ENCODE results near the gene CDC42EP4. TPM values are rescaled to one million over a fixed set of nuclear protein-coding genes. Genes with fewer than 3 reads are reported as not detected.

CDC42EP4 gene
- total RNA-seq, 4 donors from 2014 or later: 54.9 to 75.6 (median 69.6) TPM

GRCh38 chr17:73340093-73340596, 28.3 kb upstream of the CDC42EP4 start:
- Histone ChIP-seq H3K4me1 (peaks cover 14 to 36% (median 22%) of the 10 kb centered on the region in 4 donors), H3K4me3 (no peak overlapping the region), H3K27ac (peak overlapping the region; percentile 53 to 88 (median 64)), H3K36me3 (no peaks in the 10 kb centered on the region), H3K27me3 (no peaks in the 10 kb centered on the region), H3K9me3 (no peaks in the 10 kb centered on the region)
- in situ Hi-C loops (cut with MboI; ENCODE audit: low pct_ligation_motif_present in 1 of 4, low pct_unique_long_range_greater_than_20kb in 1 of 4, low sequenced_read_pairs in 3 of 4) (no loop called here), intact Hi-C loops (cut with DNase I; ENCODE audit: low total_unique reads) (no loop called here)
- peak; percentile 32 for DNase-seq
- no peak for TF ChIP-seq EP300 (IDR thresholded peaks at IDR 0.05; ENCODE audit: low read depth)
- peak in 2 of 5 experiments; percentile 6 to 27 for TF ChIP-seq CTCF (IDR thresholded peaks at IDR 0.05)
- TF ChIP-seq POLR2A (IDR thresholded peaks at IDR 0.05): no peak
- TF ChIP-seq POLR2AphosphoS5 (IDR thresholded peaks at IDR 0.05): peak in 2 of 3 donors; percentile 8 to 27
- whole genome bisulfite sequencing, 2 donors (ENCODE audit: low coverage in 1 of 2): 64 to 70% methylated on average over 3 to 7 of the region's 7 CpGs

- in situ Hi-C loops (cut with MboI; ENCODE audit: low pct_ligation_motif_present in 1 of 4, low pct_unique_long_range_greater_than_20kb in 1 of 4, low sequenced_read_pairs in 3 of 4): no loop called here
These were observed 26.9 kb upstream of the CDC42EP4 start for GRCh38 chr17:73338566-73339197.

GRCh38 chr17:73338050-73338521, 26.3 kb upstream of the CDC42EP4 start:
- 72 to 90% methylated on average over 3 to 13 of the region's 13 CpGs for WGBS, 2 donors (ENCODE audit: low coverage in 1 of 2)
- in situ Hi-C loops (cut with MboI; ENCODE audit: low pct_ligation_motif_present in 1 of 4, low pct_unique_long_range_greater_than_20kb in 1 of 4, low sequenced_read_pairs in 3 of 4): no loop called here

More at GRCh38 chr17:73338566-73339197, 26.9 kb upstream of the CDC42EP4 start:
- TF ChIP-seq POLR2A (IDR thresholded peaks at IDR 0.05) (no peak), EP300 (IDR thresholded peaks at IDR 0.05; ENCODE audit: low read depth) (no peak), CTCF (IDR thresholded peaks at IDR 0.05) (no peak), POLR2AphosphoS5 (IDR thresholded peaks at IDR 0.05) (no peak)
- H3K27me3 ChIP-seq: no peaks in the 10 kb centered on the region
- WGBS, 2 donors (ENCODE audit: low coverage in 1 of 2): 81 to 87% methylated on average over 6 to 20 of the region's 22 CpGs
- H3K4me1 ChIP-seq: peaks cover 14 to 31% (median 20%) of the 10 kb centered on the region in 4 donors
- intact Hi-C loops (cut with DNase I; ENCODE audit: low total_unique reads): no loop called here
- no peak for DNase-seq
- no peaks in the 10 kb centered on the region for H3K9me3 ChIP-seq
- H3K4me3 ChIP-seq: no peak overlapping the region
- H3K36me3 ChIP-seq: no peaks in the 10 kb centered on the region
- peak overlapping the region; percentile 45 to 77 (median 64) for H3K27ac ChIP-seq

GRCh38 chr17:73337330-73337710, 25.5 kb upstream of the CDC42EP4 start:
- peaks cover 2 to 18% (median 10%) of the 10 kb centered on the region in 4 donors for H3K4me1 ChIP-seq
- in situ Hi-C loops (cut with MboI; ENCODE audit: low pct_ligation_motif_present in 1 of 4, low pct_unique_long_range_greater_than_20kb in 1 of 4, low sequenced_read_pairs in 3 of 4): no loop called here
- DNase-seq: no peak
- no peak for TF ChIP-seq POLR2AphosphoS5 (IDR thresholded peaks at IDR 0.05)
- no peak for TF ChIP-seq EP300 (IDR thresholded peaks at IDR 0.05; ENCODE audit: low read depth)
- TF ChIP-seq POLR2A (IDR thresholded peaks at IDR 0.05): no peak
- TF ChIP-seq CTCF (IDR thresholded peaks at IDR 0.05): no peak
- 61 to 70% methylated on average over 2 to 4 of the region's 4 CpGs for WGBS, 2 donors (ENCODE audit: low coverage in 1 of 2)
- peak overlapping the region in 2 of 4 donors; percentile 45 to 77 for H3K27ac ChIP-seq
- no peaks in the 10 kb centered on the region for H3K9me3 ChIP-seq
- no peaks in the 10 kb centered on the region for H3K36me3 ChIP-seq
- intact Hi-C loops (cut with DNase I; ENCODE audit: low total_unique reads): no loop called here
- H3K27me3 ChIP-seq: no peaks in the 10 kb centered on the region
- H3K4me3 ChIP-seq: no peak overlapping the region

More at GRCh38 chr17:73338050-73338521, 26.3 kb upstream of the CDC42EP4 start:
- intact Hi-C loops (cut with DNase I; ENCODE audit: low total_unique reads): no loop called here
- Histone ChIP-seq H3K4me3 (no peak overlapping the region), H3K27me3 (no peaks in the 10 kb centered on the region), H3K9me3 (no peaks in the 10 kb centered on the region), H3K36me3 (no peaks in the 10 kb centered on the region), H3K27ac (peak overlapping the region; percentile 45 to 77 (median 64)), H3K4me1 (peaks cover 10 to 25% (median 17%) of the 10 kb centered on the region in 4 donors)
- no peak for DNase-seq
- TF ChIP-seq EP300 (IDR thresholded peaks at IDR 0.05; ENCODE audit: low read depth): no peak
